HepG2 (cell line): ENCODE results near the gene SNRNP25. TPM values are rescaled to one million over a fixed set of nuclear protein-coding genes. Genes with fewer than 3 reads are reported as not detected.

ENCODE experiments used
- ATAC-seq: fragments of 200-7000 bp; cut with Tn5 transposase; 3 replicates; pipeline ENCODE4 v1.9.1; 2020; ENCODE audit warnings: mild to moderate bottlenecking, moderate library complexity
- BruUV-seq: library from RNA; stranded (reverse); fragments of 400-500 nt; replicated peaks from 2 replicates; lab custom pipeline; 2021; lab: Mats Ljungman, UMichigan
- CTCF ChIA-PET: fragments of 300-600 bp; formaldehyde crosslinking; extraction: SDS; loops from one replicate; lab custom pipeline; 2021; ENCODE audit warnings: low total read pairs, inconsistent platforms, low intra/inter-chr PET ratio; lab: Yijun Ruan, JAX
- POLR2A ChIA-PET: fragments of 350-600 bp; sonication (Branson Sonifier 250); formaldehyde crosslinking; loops from one replicate; lab custom pipeline; 2020; ENCODE audit warnings: antibody characterized with exemption, inconsistent platforms; lab: Yijun Ruan, JAX
- DNase-seq: peaks from one replicate; pipeline ENCODE4 v3.0.0-alpha.2; 2015; ENCODE audit warnings: low spot score
- FAIRE-seq: peaks from 3 replicates; lab custom pipeline; 2011; peaks lifted over from hg19 to GRCh38; lab: Jason Lieb, UNC
- H2AFZ ChIP-seq: one replicate; pipeline ENCODE4 v1.6.1; 2011; ENCODE audit warnings: low read length, inconsistent platforms
- H3K27ac ChIP-seq: fragments of 300-600 bp; 3 replicates; pipeline ENCODE4 v1.8.0; 2011; ENCODE audit warnings: mixed run types, mild to moderate bottlenecking, mixed read lengths, low read length, inconsistent platforms; ENCODE audit not compliant: insufficient read depth; ENCODE audit errors: extremely low read length
- H3K27me3 ChIP-seq, 2 experiments: fragments of 200-600 bp in 1 of 2; 2 replicates in 1 of 2; 3 replicates in 1 of 2; pipeline versions ENCODE4 v1.6.0 to v1.8.0; 2011; ENCODE audit warnings: low read length in 2 of 2, mild to moderate bottlenecking in 2 of 2, moderate library complexity in 2 of 2, inconsistent platforms in 1 of 2; ENCODE audit not compliant: insufficient read depth in 2 of 2, control insufficient read depth in 1 of 2
- H3K36me3 ChIP-seq, 2 experiments: fragments of 200-600 bp in 1 of 2; replicated peaks in 1 of 2; 2 replicates in 1 of 2; 3 replicates in 1 of 2; pipeline versions ENCODE4 v1.5.1 to v1.8.0; 2011; ENCODE audit warnings: low read length in 2 of 2, inconsistent platforms in 1 of 2; ENCODE audit not compliant: insufficient read depth in 2 of 2, control insufficient read depth in 1 of 2
- H3K4me1 ChIP-seq: 2 replicates; pipeline ENCODE4 v1.5.1; 2012; ENCODE audit warnings: low read length, inconsistent platforms; ENCODE audit not compliant: insufficient read depth
- H3K4me2 ChIP-seq: 2 replicates; pipeline ENCODE4 v1.6.0; 2011; ENCODE audit warnings: low read depth, low read length, inconsistent platforms
- H3K4me3 ChIP-seq, 3 experiments: fragments of 200-600 bp in 1 of 3; sonication (generic), shearing (Covaris generic) in 1 of 3; replicated peaks in 1 of 3; 2 replicates each; pipeline ENCODE4 v1.5.1; 2011 to 2016; ENCODE audit warnings: low read length in 3 of 3, inconsistent platforms in 2 of 3, low read depth in 2 of 3, mild to moderate bottlenecking in 2 of 3, control low read depth in 1 of 3, mixed read lengths in 1 of 3; ENCODE audit not compliant: insufficient read depth in 1 of 3
- H3K79me2 ChIP-seq: one replicate; pipeline ENCODE4 v1.6.1; 2011; ENCODE audit warnings: low read length, inconsistent platforms; ENCODE audit not compliant: insufficient read depth
- H3K9ac ChIP-seq: 2 replicates; pipeline ENCODE4 v1.6.0; 2011; ENCODE audit warnings: mild to moderate bottlenecking, low read depth, low read length, inconsistent platforms; ENCODE audit not compliant: insufficient read depth
- H3K9me3 ChIP-seq: 2 replicates; pipeline ENCODE4 v1.5.1; 2012; ENCODE audit warnings: mild to moderate bottlenecking, low read length
- H4K20me1 ChIP-seq: 2 replicates; pipeline ENCODE4 v1.6.0; 2011; ENCODE audit warnings: inconsistent platforms, mild to moderate bottlenecking, low read length, moderate library complexity; ENCODE audit not compliant: insufficient read depth
- AHR ChIP-seq: IDR thresholded peaks from 2 replicates; pipeline ENCODE4 v1.6.1; 2018; ENCODE audit warnings: missing genetic modification reagents, missing compliant biosample characterization
- ARHGAP35 ChIP-seq: sonication (generic); formaldehyde crosslinking; IDR thresholded peaks from 2 replicates; pipeline ENCODE4 v1.9.0; 2022; ENCODE audit warnings: mild to moderate bottlenecking, inconsistent platforms, moderate library complexity, missing genetic modification reagents, borderline replicate concordance
- CBFB ChIP-seq: sonication (generic); formaldehyde crosslinking; IDR thresholded peaks from 2 replicates; pipeline ENCODE4 v1.4.0; 2020; ENCODE audit warnings: missing genetic modification reagents
- CEBPB ChIP-seq: IDR thresholded peaks from 2 replicates; pipeline ENCODE4 v1.6.1; 2011; ENCODE audit warnings: low read depth, low read length, improper control_type of control experiment, borderline replicate concordance
- FLYWCH1 ChIP-seq: sonication (generic); formaldehyde crosslinking; IDR thresholded peaks from 2 replicates; pipeline ENCODE4 v1.8.1; 2023; ENCODE audit warnings: mild to moderate bottlenecking, missing genetic modification reagents
- PLRG1 ChIP-seq: fragments of 450-650 bp; conservative IDR thresholded peaks from 2 replicates; pipeline ENCODE4 v1.6.1; 2016
- PRMT3 ChIP-seq: sonication (generic); formaldehyde crosslinking; IDR thresholded peaks from 2 replicates; pipeline ENCODE4 v1.8.1; 2022; ENCODE audit warnings: low read depth, mild to moderate bottlenecking, moderate library complexity, missing genetic modification reagents, borderline replicate concordance
- SRF ChIP-seq: IDR thresholded peaks from 2 replicates; pipeline ENCODE4 v1.6.1; 2011; ENCODE audit warnings: mild to moderate bottlenecking, low read depth, low read length, moderate library complexity
- ZFYVE20 ChIP-seq: sonication (generic); formaldehyde crosslinking; IDR thresholded peaks from 2 replicates; pipeline ENCODE4 v1.8.0; 2023; ENCODE audit warnings: low read depth, mild to moderate bottlenecking, moderate library complexity, missing genetic modification reagents, borderline replicate concordance
- ZNF101 ChIP-seq: sonication (generic); formaldehyde crosslinking; IDR thresholded peaks from 2 replicates; pipeline ENCODE4 v1.4.0; 2020; ENCODE audit warnings: mild to moderate bottlenecking, low read depth, missing genetic modification reagents, borderline replicate concordance
- ZNF17 ChIP-seq: sonication (generic); formaldehyde crosslinking; IDR thresholded peaks from 2 replicates; pipeline ENCODE4 v1.5.0; 2020; ENCODE audit warnings: mild to moderate bottlenecking, missing genetic modification reagents
- ZNF350 ChIP-seq: sonication (generic); formaldehyde crosslinking; IDR thresholded peaks from 2 replicates; pipeline ENCODE4 v1.4.0; 2020; ENCODE audit warnings: mild to moderate bottlenecking, low read depth, missing genetic modification reagents, borderline replicate concordance
- ZNF382 ChIP-seq: sonication (generic); formaldehyde crosslinking; IDR thresholded peaks from 2 replicates; pipeline ENCODE4 v1.5.0; 2020; ENCODE audit warnings: missing genetic modification reagents, mild to moderate bottlenecking, borderline replicate concordance
- ZNF567 ChIP-seq: sonication (generic); formaldehyde crosslinking; IDR thresholded peaks from 2 replicates; pipeline ENCODE4 v1.8.1; 2023; ENCODE audit warnings: mild to moderate bottlenecking, missing genetic modification reagents, borderline replicate concordance
- ZNF713 ChIP-seq: sonication (generic); formaldehyde crosslinking; IDR thresholded peaks from 2 replicates; pipeline ENCODE4 v1.4.0; 2020; ENCODE audit warnings: mild to moderate bottlenecking, missing genetic modification reagents
- ZNF724P ChIP-seq: sonication (generic); formaldehyde crosslinking; IDR thresholded peaks from 2 replicates; pipeline ENCODE4 v1.8.0; 2022; ENCODE audit warnings: missing genetic modification reagents, borderline replicate concordance
- ZNF747 ChIP-seq: sonication (generic); formaldehyde crosslinking; IDR thresholded peaks from 2 replicates; pipeline ENCODE4 v1.8.1; 2023; ENCODE audit warnings: missing genetic modification reagents, mild to moderate bottlenecking, borderline replicate concordance
- WGBS: methylation state at CpG from one replicate; pipeline ENCODE4 v1.1.6; 2017; ENCODE audit warnings: low lambda C conversion rate; 5-methylcytosine and 5-hydroxymethylcytosine counted together
- in situ Hi-C: cut with HindIII; loops from 2 replicates; pipeline ENCODE4 v1.10.0; 2017; ENCODE audit warnings: low pct_unique_long_range_greater_than_20kb; ENCODE audit not compliant: extremely low pct_ligation_motif_present
- intact Hi-C: fragments of 100-400 bp; cut with micrococcal nuclease; formaldehyde crosslinking; loops from one replicate; pipeline ENCODE4 v1.10.0; 2022; ENCODE audit not compliant: unreplicated experiment
- polyA plus RNA-seq, 8 experiments: library from polyadenylated mRNA; depleted of rRNA in 3 of 8; stranded (reverse) in 7 of 8; unstranded in 1 of 8; fragments of >200 nt; fragmentation: Illumina TruSeq in 4 of 8; extraction: Trizol in 4 of 8; gene quantifications; 2 replicates each; pipeline versions ENCODE4 v1.2.1 to v1.2.3, GENCODE V29; 2011 to 2016; ENCODE audit warnings: low read depth in 4 of 8, missing spikeins in 1 of 8, mixed read lengths in 1 of 8; ENCODE audit not compliant: insufficient read depth in 1 of 8
- total RNA-seq, 5 experiments: library from RNA; depleted of rRNA; stranded (reverse); fragments of >200 nt; fragmentation: Illumina TruSeq; extraction: Trizol; gene quantifications; 2 replicates each; pipeline ENCODE4 v1.2.3, GENCODE V29; 2016; ENCODE audit warnings: low read depth in 1 of 5
- TF ChIP-seq, protein P1 (sequence below): sonication (generic); formaldehyde crosslinking; IDR thresholded peaks from 2 replicates; pipeline ENCODE4 v1.4.0; 2020; ENCODE audit warnings: missing genetic modification reagents
- TF ChIP-seq, protein P2 (sequence below): sonication (generic); formaldehyde crosslinking; IDR thresholded peaks from 2 replicates; pipeline ENCODE4 v1.5.1; 2020; ENCODE audit warnings: mild to moderate bottlenecking, missing genetic modification reagents

SNRNP25 gene
- total and polyA plus RNA-seq, 2 of the 13 experiments (the other 11 are each of a cell fraction or from before 2014, with no cell fraction given) = 34.1 to 97.4 TPM

- no peaks in the 10 kb centered on the region for H3K9me3 ChIP-seq
- H3K79me2 ChIP-seq = peaks cover 6% of the 10 kb centered on the region
- H3K9ac ChIP-seq = no peak overlapping the region
- H2AFZ ChIP-seq = no peak overlapping the region
- ChIA-PET CTCF (no interaction called here), POLR2A (no interaction called here)
- in situ Hi-C loops = no loop called here
- no TSS peak for BruUV-seq
- H3K36me3 ChIP-seq = peaks cover 4 to 29% of the 10 kb centered on the region in 2 experiments; a peak in 3 of 5 replicates
- H3K4me1 ChIP-seq = peaks cover 50% of the 10 kb centered on the region
- H4K20me1 ChIP-seq = no peaks in the 10 kb centered on the region
- FAIRE-seq (no peak), DNase-seq (no peak), ATAC-seq (no peak)
- WGBS = 95% methylated on average over 7 of the region's 7 CpGs
- intact Hi-C loops = no loop called here
- no peak overlapping the region for H3K4me3 ChIP-seq
- H3K27ac ChIP-seq = no peak overlapping the region
- H3K27me3 ChIP-seq = no peaks in the 10 kb centered on the region
- no peak for TF ChIP-seq SRF
- TF ChIP-seq AHR = no peak
- no peak for TF ChIP-seq CBFB (CRISPR knock-in tag)
- TF ChIP-seq ZFYVE20 (CRISPR knock-in tag) = no peak
- no peak for TF ChIP-seq CEBPB
- TF ChIP-seq, protein P1, sequence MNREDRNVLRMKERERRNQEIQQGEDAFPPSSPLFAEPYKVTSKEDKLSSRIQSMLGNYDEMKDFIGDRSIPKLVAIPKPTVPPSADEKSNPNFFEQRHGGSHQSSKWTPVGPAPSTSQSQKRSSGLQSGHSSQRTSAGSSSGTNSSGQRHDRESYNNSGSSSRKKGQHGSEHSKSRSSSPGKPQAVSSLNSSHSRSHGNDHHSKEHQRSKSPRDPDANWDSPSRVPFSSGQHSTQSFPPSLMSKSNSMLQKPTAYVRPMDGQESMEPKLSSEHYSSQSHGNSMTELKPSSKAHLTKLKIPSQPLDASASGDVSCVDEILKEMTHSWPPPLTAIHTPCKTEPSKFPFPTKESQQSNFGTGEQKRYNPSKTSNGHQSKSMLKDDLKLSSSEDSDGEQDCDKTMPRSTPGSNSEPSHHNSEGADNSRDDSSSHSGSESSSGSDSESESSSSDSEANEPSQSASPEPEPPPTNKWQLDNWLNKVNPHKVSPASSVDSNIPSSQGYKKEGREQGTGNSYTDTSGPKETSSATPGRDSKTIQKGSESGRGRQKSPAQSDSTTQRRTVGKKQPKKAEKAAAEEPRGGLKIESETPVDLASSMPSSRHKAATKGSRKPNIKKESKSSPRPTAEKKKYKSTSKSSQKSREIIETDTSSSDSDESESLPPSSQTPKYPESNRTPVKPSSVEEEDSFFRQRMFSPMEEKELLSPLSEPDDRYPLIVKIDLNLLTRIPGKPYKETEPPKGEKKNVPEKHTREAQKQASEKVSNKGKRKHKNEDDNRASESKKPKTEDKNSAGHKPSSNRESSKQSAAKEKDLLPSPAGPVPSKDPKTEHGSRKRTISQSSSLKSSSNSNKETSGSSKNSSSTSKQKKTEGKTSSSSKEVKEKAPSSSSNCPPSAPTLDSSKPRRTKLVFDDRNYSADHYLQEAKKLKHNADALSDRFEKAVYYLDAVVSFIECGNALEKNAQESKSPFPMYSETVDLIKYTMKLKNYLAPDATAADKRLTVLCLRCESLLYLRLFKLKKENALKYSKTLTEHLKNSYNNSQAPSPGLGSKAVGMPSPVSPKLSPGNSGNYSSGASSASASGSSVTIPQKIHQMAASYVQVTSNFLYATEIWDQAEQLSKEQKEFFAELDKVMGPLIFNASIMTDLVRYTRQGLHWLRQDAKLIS (CRISPR knock-in tag) = no peak
- TF ChIP-seq PLRG1 = no peak
- TF ChIP-seq FLYWCH1 (CRISPR knock-in tag) = no peak
- TF ChIP-seq ZNF747 = no peak
- TF ChIP-seq ZNF350 (CRISPR knock-in tag) = no peak
- TF ChIP-seq ZNF382 = no peak
- TF ChIP-seq ARHGAP35 = no peak
- no peak for TF ChIP-seq ZNF17 (CRISPR knock-in tag)
- no peak for TF ChIP-seq PRMT3 (CRISPR knock-in tag)
- no peak for TF ChIP-seq ZNF724P (CRISPR knock-in tag)
- TF ChIP-seq, protein P2, sequence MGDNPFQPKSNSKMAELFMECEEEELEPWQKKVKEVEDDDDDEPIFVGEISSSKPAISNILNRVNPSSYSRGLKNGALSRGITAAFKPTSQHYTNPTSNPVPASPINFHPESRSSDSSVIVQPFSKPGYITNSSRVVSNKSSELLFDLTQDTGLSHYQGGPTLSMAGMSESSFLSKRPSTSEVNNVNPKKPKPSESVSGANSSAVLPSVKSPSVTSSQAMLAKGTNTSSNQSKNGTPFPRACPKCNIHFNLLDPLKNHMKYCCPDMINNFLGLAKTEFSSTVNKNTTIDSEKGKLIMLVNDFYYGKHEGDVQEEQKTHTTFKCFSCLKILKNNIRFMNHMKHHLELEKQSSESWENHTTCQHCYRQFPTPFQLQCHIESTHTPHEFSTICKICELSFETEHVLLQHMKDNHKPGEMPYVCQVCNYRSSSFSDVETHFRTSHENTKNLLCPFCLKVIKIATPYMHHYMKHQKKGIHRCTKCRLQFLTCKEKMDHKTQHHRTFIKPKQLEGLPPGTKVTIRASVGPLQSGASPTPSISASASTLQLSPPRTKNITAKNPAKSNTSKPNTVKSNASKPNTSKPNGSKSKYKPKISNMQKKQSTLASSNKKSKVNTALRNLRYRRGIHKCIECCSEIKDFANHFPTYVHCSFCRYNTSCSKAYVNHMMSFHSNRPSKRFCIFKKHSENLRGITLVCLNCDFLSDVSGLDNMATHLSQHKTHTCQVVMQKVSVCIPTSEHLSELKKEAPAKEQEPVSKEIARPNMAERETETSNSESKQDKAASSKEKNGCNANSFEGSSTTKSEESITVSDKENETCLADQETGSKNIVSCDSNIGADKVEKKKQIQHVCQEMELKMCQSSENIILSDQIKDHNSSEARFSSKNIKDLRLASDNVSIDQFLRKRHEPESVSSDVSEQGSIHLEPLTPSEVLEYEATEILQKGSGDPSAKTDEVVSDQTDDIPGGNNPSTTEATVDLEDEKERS = no peak
- TF ChIP-seq ZNF567 (CRISPR knock-in tag) = no peak
- TF ChIP-seq ZNF713 (CRISPR knock-in tag) = no peak
- TF ChIP-seq ZNF101 (CRISPR knock-in tag) = no peak
- H3K4me2 ChIP-seq = no peak overlapping the region
Measured at GRCh38 chr16:47234-47633, 6.4 kb upstream of the SNRNP25 start.
